GM08714 (cell line): Measurements from ENCODE around the gene EPAS1.

Experiments
- H3K4me3 ChIP-seq: fragments of 200-500 bp; sonication (Bioruptor generic); 2 replicates; pipeline ENCODE4 v1.5.1; 2014; ENCODE audit warnings: mild to moderate bottlenecking, low read length, inconsistent platforms
- ZNF274 ChIP-seq: IDR thresholded peaks from 2 replicates; pipeline ENCODE4 v1.6.1; 2012; ENCODE audit warnings: mild to moderate bottlenecking, low read depth, low read length

EPAS1 gene

DNA sequence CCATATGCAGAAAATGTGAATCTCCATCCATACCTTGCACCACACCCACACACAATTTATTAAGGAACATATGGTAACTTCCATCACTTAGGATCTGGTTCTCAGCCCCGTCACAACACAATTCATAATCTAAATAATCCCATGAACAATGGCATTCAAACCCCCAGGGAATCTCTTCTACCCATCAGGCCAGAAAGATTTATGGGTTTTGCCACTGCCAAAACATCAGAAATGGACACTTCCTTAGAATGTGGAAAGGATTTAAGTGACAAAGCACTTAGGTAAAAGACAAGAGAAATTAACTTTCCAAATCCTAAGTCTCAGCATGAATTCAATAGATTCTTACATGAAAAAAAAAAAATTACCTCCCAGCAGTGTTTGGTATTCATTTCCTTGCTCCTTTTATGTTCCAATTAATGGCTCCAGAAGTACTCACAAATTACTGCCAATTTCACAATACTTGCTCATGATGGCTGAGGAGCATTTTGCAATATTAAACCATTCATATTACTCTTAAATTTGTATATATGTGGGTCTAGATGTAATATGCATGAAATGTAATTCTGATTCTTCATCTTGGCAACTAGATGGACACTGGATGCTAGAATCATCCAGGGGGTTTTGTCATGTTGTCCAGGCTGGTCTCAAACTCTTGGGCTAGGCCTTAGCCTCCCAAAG is 125.6 kb downstream of the EPAS1 start:
- no peak overlapping the region for H3K4me3 ChIP-seq
- no peak for TF ChIP-seq ZNF274

DNA sequence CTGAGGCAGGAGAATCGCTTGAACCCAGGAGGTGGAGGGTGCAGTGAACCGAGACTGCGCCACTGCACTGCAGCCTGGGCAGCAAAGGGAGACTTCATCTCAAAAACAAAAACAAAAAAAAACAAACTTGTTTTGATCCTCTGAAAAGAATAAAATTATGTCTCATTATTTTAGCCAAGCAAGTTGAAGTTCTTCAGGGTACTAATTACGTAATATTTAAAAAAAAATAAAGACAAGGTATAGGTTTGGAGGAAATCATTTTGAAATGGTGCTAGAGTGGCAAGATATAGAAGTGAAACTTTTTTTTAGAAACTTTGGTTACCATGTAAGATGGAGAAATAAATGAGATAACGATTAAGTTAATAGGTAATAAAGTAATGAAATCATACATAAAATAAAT is 127.7 kb downstream of the EPAS1 start:
- no peak overlapping the region for H3K4me3 ChIP-seq
- no peak for TF ChIP-seq ZNF274

DNA sequence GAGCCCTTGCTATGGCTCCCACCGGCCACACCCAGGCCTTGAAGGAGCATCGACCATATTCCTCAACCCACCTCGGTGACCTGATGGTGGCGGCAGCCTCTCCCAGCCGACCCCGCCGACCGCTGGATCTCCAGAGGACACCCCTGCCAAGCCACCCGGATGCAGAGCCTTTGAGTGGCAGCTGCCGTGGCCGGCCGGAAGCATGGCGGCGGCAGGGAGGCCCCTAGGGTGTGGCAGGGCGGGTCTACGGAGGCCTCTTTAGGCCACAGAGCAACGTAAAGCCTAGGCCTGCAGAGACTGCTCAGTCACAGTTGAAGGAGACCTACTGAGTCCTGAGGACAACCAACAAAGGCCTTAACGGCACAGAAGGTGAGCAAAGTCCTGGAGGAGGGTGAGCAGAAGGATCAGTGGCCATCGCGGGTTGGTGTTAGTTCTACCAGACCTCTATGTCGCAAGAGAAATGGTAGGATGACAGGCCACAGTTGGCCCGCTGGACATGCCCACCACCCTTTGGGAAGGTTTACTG is 131.8 kb downstream of the EPAS1 start:
- no peak for TF ChIP-seq ZNF274
- no peak overlapping the region for H3K4me3 ChIP-seq

DNA sequence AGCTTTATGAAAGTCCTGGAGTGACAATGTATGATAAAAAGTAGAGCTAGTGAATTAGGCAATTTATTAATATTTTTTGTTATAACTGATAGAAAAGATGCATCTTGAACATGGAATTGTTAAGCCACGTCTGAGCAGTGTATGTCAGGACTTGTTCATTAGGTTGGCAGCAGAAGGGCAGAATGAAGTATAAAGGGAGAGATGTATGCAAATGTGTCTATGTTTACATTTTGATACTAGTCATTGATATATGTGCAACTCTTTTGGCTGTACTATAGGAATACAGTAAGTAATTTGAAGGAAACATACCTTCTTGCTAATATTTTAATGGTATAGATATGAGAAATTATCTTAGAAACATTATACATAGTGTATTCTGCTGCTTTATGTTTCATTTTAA is 133.2 kb downstream of the EPAS1 start:
- TF ChIP-seq ZNF274 = no peak
- no peak overlapping the region for H3K4me3 ChIP-seq

DNA sequence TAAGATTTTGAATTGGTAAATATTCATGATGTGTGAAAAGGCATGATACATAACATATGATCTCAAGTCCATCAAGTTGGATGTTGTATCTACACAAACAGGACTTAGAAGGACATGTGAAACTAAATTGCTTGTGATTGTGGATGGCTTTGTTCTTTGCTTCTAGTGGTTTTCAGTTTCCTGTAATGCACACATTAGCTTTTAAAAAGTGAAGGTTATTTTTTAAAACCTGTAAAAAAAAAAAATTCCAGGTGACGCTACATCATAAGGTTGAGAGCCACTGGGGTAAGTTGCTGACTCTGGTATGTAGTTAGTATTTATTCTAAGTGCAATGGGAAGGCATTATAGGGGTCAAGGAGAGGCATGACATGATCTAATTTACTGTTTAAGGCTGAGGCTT is 133.8 kb downstream of the EPAS1 start:
- no peak overlapping the region for H3K4me3 ChIP-seq
- no peak for TF ChIP-seq ZNF274

DNA sequence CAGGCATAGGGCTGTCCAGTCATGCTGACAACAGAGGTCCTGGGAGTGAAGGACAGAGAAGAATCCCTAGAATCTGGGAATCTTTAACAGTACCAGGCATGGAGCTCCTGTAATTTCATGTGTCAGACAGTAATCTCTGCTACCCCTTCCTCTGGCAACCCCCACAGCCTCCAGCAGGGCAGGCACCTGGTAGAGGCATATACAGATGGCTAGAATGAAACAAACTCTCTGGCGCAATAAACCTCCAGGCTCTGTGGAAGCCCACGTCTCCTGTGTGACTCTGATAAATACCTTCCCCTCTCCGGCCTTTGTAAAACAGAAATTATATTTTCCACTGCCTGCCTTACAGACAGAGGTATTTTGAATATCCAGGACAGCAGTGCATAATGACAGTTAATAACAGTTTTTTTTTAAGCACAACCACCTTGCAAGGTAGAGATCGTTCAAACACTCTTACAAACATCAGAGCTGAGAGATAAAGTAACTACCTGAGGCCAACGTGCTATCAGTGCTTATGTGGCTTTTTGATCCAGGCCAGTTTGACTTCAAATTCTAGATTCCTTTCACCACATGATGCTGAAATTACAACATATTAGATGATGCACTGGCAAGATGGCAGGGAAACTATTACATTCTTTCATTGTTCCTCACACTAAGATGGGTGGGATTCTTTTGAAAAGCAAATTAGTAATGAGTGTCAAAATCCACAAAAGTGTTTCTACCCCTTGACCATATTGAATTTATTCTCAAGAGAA is 134.5 kb downstream of the EPAS1 start:
- no peak for TF ChIP-seq ZNF274
- no peak overlapping the region for H3K4me3 ChIP-seq

DNA sequence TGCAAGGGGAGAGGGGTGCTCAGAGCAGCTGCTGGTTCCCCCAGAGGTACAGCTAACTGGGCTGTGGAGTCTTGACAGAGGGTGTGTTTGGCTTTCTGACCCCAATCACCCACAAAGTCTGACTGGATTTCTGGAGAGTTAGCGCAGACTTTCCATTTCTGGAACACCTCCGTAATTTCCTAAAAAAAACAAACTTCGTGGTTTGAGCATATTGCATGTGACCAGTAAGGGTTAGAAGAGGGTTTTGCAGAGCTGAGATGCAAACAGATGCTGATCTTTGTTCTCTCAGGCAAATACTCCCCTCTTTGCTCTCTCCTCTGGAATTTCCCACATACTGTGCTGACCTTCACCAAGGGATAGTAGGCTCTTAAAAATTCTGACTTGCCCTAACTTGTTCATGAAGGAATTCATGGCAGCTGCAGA is 137.7 kb downstream of the EPAS1 start:
- no peak overlapping the region for H3K4me3 ChIP-seq
- no peak for TF ChIP-seq ZNF274

DNA sequence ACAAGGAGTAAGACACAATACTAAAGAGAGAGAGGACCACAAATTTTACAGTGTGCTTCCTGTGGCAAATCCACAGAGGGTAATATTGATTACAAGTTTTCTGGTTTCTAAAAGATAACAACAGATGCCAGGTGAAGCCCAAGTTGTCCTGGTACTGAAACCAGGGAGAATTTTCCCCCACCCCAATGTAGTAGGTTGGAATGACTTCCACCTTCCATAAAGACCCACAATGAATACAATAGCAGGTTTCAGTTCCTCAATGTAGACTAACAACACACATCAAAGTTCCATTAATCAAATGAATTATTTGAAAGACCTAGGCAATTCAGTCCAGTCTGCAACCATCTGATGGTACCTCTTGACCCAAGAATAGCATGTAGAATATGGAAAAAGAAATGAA is 138.1 kb downstream of the EPAS1 start:
- TF ChIP-seq ZNF274 = no peak
- H3K4me3 ChIP-seq = no peak overlapping the region

DNA sequence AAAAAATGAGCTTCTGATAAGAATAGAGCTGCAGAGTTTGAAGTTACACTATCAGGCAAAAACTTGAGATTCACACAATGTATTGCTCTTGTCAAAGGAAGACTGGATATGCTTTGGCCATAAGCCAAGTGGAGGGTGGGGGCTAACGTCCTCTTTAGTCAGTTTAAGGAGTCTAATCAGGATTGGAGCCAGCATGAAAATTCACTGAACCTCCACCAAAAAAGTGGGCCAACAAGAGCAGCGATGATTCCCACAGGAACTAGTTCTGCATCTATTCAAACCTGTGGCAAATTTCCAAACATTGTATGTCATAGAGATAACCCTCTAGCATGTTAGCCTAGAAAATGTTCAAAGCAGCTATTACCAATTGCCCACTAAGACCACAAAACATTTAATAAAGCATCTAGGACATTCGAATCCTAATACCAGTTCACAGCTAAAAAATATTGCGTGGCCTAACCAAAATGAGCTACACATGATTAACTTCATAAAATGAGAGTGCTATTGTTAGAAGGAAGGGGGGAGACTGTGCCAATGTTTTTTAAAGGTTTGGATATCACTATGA is 138.7 kb downstream of the EPAS1 start:
- TF ChIP-seq ZNF274 = no peak
- H3K4me3 ChIP-seq = no peak overlapping the region
